Nephron progenitor cell (in vitro differentiated cells): ENCODE measurements around the gene TLR6.

ENCODE experiments used
- DNase-seq: peaks from one replicate; pipeline ENCODE4 v3.0.0; 2021
- H3K27ac Mint-ChIP-seq: 2 replicates; pipeline ENCODE4 v1.8.0; 2021; ENCODE audit warnings: mild to moderate bottlenecking, moderate library complexity, mixed read lengths
- H3K27me3 Mint-ChIP-seq: 2 replicates; pipeline ENCODE4 v1.8.0; 2021; ENCODE audit warnings: mild to moderate bottlenecking, low read depth, mixed read lengths; ENCODE audit not compliant: poor library complexity
- H3K36me3 Mint-ChIP-seq: 2 replicates; pipeline ENCODE4 v1.8.0; 2021; ENCODE audit warnings: low read depth, mixed read lengths
- H3K4me1 Mint-ChIP-seq: 2 replicates; pipeline ENCODE4 v1.8.0; 2021; ENCODE audit warnings: mixed read lengths
- H3K4me3 Mint-ChIP-seq: 2 replicates; pipeline ENCODE4 v1.8.0; 2021; ENCODE audit warnings: mild to moderate bottlenecking, moderate library complexity, mixed read lengths
- H3K9me3 Mint-ChIP-seq: 2 replicates; pipeline ENCODE4 v1.8.0; 2021; ENCODE audit warnings: mild to moderate bottlenecking, moderate library complexity, mixed read lengths
- CTCF ChIP-seq: fragments of 200-600 bp; sonication (generic); IDR thresholded peaks from 2 replicates; pipeline ENCODE4 v1.5.0; 2021; ENCODE audit warnings: antibody characterized with exemption

TLR6 gene

GRCh38 chr4:38822748-38823303, 33.8 kb downstream of the TLR6 start:
- Mint-ChIP-seq H3K27ac (no peak overlapping the region), H3K27me3 (peaks cover 14% of the 10 kb centered on the region), H3K4me1 (no peaks in the 10 kb centered on the region), H3K9me3 (peaks cover 16% of the 10 kb centered on the region), H3K36me3 (no peaks in the 10 kb centered on the region), H3K4me3 (no peak overlapping the region)
- TF ChIP-seq CTCF, result no peak
- DNase-seq, result no peak

- TF ChIP-seq CTCF, result no peak
- no peaks in the 10 kb centered on the region for H3K36me3 Mint-ChIP-seq
- H3K4me1 Mint-ChIP-seq, result no peaks in the 10 kb centered on the region
- no peak overlapping the region for H3K27ac Mint-ChIP-seq
- H3K4me3 Mint-ChIP-seq, result no peak overlapping the region
- peaks cover 16% of the 10 kb centered on the region for H3K9me3 Mint-ChIP-seq
- H3K27me3 Mint-ChIP-seq, result peaks cover 14% of the 10 kb centered on the region
- DNase-seq, result no peak
These were observed 34.9 kb downstream of the TLR6 start for GRCh38 chr4:38821739-38822138.

GRCh38 chr4:38820329-38821061, 36.1 kb downstream of the TLR6 start:
- Mint-ChIP-seq H3K4me3 (no peak overlapping the region), H3K27ac (no peak overlapping the region), H3K4me1 (no peaks in the 10 kb centered on the region), H3K27me3 (peaks cover 14% of the 10 kb centered on the region), H3K9me3 (peaks cover 20% of the 10 kb centered on the region), H3K36me3 (no peaks in the 10 kb centered on the region)
- no peak for DNase-seq
- TF ChIP-seq CTCF, result no peak

GRCh38 chr4:38819569-38819968, 37.0 kb downstream of the TLR6 start:
- peaks cover 14% of the 10 kb centered on the region for H3K27me3 Mint-ChIP-seq
- H3K4me1 Mint-ChIP-seq, result no peaks in the 10 kb centered on the region
- TF ChIP-seq CTCF, result no peak
- H3K27ac Mint-ChIP-seq, result no peak overlapping the region
- no peaks in the 10 kb centered on the region for H3K36me3 Mint-ChIP-seq
- no peak overlapping the region for H3K4me3 Mint-ChIP-seq
- no peak for DNase-seq
- H3K9me3 Mint-ChIP-seq, result peaks cover 25% of the 10 kb centered on the region

GRCh38 chr4:38818441-38818976, 38.1 kb downstream of the TLR6 start:
- Mint-ChIP-seq H3K9me3 (peaks cover 24% of the 10 kb centered on the region), H3K27me3 (peaks cover 11% of the 10 kb centered on the region), H3K4me1 (no peaks in the 10 kb centered on the region), H3K36me3 (no peaks in the 10 kb centered on the region), H3K27ac (no peak overlapping the region), H3K4me3 (no peak overlapping the region)
- TF ChIP-seq CTCF, result no peak
- no peak for DNase-seq
